GM12873 (cell line): Measurements from ENCODE around the gene IMPA2.

Experiments used
- TF ChIP-seq, protein P1 (sequence below): IDR thresholded peaks from 2 replicates; pipeline ENCODE4 v1.5.1; 2012; ENCODE audit warnings: low read depth, mild to moderate bottlenecking, moderate library complexity, low read length, control low read depth; ENCODE audit not compliant: insufficient read depth; ENCODE audit errors: missing control alignments

Gene IMPA2

DNA sequence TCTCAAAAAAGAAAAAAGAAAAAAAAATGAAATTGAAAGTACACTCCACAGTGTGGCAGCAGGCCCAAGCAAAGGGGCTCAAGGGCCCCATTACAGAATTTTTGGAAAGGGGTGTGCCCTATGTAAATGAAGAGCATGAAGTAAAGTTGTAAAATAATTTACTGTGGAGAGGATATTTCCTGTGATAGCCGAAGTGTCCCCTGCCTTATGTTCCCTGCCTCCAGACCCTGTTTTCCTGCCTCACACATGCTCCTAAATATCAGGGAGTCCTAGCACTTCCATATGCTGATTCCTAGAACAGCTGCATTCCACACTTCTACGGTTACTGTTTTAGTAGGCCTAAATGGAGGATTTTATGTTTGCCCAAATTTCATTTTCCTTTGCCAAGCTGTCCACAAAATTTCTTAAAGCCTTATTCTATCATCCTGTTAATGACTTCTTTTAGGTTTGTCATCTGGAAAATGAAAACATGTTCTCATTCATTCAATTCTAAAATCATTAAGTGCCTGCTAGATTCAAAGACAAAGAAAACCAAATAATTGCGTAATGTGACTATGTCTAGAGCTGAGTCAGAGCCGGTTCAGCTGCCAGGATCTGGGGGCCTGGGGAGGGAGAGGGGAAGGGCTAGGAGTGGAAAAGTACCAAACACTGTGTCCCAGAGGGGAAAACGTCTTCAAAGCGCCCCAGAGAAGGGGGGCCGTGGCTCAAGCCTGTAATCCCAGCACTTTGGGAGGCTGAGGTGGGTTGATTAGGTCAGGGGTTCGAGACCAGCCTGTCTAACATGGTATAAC lies 25.9 kb upstream of the IMPA2 start:
- TF ChIP-seq, protein P1, sequence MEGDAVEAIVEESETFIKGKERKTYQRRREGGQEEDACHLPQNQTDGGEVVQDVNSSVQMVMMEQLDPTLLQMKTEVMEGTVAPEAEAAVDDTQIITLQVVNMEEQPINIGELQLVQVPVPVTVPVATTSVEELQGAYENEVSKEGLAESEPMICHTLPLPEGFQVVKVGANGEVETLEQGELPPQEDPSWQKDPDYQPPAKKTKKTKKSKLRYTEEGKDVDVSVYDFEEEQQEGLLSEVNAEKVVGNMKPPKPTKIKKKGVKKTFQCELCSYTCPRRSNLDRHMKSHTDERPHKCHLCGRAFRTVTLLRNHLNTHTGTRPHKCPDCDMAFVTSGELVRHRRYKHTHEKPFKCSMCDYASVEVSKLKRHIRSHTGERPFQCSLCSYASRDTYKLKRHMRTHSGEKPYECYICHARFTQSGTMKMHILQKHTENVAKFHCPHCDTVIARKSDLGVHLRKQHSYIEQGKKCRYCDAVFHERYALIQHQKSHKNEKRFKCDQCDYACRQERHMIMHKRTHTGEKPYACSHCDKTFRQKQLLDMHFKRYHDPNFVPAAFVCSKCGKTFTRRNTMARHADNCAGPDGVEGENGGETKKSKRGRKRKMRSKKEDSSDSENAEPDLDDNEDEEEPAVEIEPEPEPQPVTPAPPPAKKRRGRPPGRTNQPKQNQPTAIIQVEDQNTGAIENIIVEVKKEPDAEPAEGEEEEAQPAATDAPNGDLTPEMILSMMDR: no peak

DNA sequence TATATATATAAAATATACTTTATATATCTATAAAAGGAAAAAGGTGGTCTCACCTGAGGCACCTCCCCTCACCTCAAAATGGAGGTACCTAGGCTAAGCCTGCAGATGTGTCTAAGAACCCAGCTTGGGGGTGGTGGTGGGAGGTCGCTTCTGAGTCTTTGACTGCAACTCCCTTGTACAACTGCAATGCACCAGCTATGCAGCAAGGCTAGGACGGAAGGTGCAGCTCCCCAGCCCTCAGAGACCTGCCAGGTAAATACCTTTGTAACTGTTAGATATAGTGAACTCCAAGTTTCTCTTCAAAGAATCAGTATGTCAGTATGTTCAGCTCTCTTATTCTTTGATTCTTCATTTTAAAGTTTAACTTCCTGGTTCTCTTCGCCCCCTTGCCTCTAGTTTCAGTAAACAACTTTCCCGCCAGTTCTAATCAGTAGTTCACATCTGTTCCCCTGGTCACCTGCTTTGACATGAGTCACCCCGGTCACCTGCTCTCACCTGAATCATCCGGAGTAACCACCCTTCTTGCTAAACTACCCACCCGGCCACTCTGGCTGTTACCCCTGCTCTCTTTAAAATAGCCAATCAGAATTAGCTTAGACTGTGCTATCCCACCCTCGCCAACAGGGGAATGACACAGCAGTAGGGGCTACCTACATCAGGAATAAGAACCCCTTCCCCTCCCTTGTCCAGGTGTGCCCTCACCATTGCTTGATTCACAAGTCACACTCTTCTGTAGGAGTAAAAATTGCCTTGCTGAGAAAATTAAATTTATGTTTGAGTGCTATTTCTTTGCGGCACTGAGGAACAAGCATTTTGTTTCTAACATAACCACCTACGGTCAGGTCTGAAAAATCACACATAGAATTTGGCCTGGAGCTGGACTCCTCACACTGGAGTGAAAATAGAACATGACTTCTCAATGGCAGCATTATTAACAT lies 24.7 kb upstream of the IMPA2 start:
- TF ChIP-seq, protein P1: no peak

DNA sequence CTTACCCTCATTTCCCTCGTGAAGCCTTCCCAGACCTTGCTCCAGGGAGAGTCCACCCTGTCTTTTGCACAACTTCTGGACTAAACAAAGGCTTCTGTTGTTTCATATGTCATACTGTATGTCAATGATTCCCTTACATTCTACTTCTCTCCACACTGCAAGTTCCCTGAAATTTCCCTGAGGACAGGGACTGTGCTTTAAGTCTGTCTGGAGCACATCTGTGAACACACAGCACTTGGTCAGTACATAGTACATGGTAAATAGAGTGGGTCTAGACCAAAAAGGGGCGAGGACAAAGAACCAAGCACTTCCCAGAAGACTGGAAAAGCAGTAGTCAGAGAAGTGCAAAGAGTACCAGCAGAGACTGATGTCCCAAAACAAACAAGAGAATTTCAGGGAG lies 23.7 kb upstream of the IMPA2 start:
- TF ChIP-seq, protein P1: no peak

DNA sequence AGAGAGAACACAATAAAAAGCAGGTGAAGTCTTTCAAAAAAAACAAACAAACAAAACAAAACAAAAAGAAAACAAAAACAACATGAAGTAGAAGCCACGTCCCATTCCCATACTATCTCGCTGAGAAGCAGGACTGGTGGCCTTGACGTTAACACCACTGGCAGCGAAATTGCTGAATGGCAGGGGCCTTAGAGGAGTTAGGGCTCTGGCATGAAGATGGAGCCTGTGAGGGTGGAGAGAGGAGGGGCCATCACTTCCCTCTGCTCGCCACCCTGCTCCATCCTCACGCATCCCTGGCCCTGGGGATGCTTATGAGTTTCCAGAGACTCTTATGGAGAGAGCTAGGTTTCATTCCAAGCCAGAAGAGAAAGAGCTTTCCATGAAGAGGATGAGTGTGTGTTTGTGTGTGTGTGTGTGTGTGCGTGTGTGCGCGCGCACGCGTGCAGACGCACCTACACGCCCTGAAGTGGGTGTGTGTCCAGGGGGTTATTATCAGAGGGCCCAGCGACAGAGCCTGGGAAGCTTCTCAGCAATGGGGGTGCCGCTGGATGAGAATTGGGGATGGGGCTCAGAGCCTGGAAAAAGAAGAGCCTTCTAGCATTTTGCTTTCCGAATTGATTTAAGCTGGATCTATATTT lies 20.4 kb upstream of the IMPA2 start:
- TF ChIP-seq, protein P1: no peak

DNA sequence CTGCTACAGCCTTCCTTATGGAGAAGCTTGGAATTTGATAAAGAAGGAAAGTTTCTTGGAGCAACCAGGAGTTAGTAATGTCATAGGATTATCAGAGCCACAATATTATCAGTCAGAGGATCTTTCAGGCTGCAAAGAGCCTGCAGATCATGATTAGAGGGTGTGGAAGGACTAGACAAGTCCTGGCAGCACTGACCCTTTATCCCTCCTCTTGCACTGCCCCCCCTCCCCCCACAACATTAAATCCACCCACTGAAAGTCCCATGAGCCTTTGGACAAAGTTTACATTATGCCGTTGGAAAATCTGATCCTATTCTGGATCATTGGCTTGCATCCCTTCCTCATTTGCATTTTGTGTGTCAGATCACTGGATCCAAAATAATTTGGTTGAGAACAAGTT lies 18.7 kb upstream of the IMPA2 start:
- TF ChIP-seq, protein P1: no peak

DNA sequence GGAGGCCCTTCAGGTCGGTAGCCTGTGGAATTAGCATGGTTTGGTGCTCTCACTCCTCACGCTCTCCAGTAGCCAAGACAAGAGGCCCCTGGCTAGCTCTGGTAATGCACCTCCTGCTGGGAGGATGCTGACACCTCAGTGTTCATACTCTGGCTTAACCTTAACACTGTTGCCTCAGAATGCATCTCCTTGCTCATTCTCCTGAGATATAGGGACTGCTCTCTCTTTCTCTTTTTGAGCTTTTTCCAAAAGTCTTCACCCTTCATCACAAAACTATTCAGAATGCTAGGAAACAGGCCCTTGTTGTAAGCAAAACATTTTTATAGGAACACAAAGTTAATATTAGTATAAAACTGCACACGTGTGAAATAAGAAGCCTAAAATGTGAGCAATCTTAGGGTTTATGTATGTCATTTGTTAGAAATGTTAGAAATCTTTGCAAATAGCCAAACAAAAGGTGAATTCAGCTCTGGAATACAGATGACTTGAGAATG lies 17.3 kb upstream of the IMPA2 start:
- TF ChIP-seq, protein P1: peak; percentile 21
